GM20000 (cell line): Measurements from ENCODE around the gene MCCD1.

ENCODE experiments used
- DNase-seq: peaks from one replicate; pipeline ENCODE4 v3.0.0; 2012; ENCODE audit warnings: low spot score
- TF ChIP-seq, protein P1 (sequence below): IDR thresholded peaks from 2 replicates; pipeline ENCODE4 v1.5.1; 2012; ENCODE audit warnings: mild to moderate bottlenecking, control low read depth; ENCODE audit errors: extremely low read depth, missing control alignments

MCCD1 gene

DNA sequence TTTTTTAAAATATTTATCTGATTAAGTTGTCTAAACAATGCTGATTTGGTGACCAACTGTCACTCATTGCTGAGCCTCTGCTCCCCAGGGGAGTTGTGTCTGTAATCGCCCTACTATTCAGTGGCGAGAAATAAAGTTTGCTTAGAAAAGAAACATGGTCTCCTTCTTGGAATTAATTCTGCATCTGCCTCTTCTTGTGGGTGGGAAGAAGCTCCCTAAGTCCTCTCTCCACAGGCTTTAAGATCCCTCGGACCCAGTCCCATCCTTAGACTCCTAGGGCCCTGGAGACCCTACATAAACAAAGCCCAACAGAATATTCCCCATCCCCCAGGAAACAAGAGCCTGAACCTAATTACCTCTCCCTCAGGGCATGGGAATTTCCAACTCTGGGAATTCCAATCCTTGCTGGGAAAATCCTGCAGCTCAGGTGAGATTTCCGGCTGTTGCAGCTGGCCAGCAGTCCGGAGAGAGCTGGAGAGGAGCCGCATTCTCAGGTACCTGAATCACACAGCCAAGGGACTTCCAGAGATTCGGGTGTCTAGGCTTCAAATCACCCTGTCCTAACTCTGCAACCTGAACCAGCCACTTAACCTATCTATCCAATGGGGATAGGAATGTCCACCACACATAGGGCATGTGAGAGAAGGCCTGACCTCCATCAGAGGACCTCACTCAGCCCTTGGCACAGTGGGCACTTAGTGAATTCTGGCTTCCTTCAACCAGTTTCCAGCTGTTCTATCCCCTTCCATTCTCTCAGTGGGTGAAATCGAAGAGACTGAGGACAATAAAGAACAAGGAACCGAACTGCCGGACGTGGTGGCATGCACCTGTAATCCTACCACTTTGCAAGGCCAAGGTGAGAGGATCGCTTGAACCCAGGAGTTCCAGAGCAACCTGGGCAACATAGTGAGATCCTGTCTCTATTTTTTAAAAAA, 49.7 kb downstream of the MCCD1 start:
- peak; percentile 12 for DNase-seq
- TF ChIP-seq, protein P1, sequence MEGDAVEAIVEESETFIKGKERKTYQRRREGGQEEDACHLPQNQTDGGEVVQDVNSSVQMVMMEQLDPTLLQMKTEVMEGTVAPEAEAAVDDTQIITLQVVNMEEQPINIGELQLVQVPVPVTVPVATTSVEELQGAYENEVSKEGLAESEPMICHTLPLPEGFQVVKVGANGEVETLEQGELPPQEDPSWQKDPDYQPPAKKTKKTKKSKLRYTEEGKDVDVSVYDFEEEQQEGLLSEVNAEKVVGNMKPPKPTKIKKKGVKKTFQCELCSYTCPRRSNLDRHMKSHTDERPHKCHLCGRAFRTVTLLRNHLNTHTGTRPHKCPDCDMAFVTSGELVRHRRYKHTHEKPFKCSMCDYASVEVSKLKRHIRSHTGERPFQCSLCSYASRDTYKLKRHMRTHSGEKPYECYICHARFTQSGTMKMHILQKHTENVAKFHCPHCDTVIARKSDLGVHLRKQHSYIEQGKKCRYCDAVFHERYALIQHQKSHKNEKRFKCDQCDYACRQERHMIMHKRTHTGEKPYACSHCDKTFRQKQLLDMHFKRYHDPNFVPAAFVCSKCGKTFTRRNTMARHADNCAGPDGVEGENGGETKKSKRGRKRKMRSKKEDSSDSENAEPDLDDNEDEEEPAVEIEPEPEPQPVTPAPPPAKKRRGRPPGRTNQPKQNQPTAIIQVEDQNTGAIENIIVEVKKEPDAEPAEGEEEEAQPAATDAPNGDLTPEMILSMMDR: no peak

DNA sequence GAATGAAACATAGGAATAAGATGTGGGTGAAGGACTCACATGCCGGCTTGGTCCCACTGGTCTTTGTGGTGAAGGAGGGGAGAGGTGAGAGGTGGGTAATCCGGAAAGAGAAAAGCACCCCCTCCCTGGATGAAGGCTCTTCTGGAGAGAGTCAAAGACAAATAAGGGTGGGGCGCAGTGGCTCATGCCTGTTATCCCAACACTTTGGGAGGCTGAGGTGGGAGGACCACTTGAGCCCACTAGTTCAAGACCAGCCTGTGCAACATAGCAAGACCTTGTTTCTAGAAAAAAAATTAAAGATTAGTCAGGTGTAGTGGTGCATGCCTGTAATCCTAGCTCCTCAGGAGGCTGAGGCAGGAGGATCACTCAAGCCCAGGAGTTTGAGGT, 50.4 kb downstream of the MCCD1 start:
- DNase-seq: no peak
- TF ChIP-seq, protein P1: no peak
